HG02870 (cell line): Measurements from ENCODE around the gene GFAP.

Experiments
- ATAC-seq: cut with Tn5 transposase; IDR thresholded peaks from one replicate; pipeline ENCODE4 v1.9.1; 2021; ENCODE audit warnings: mild to moderate bottlenecking, moderate library complexity; ENCODE audit not compliant: unreplicated experiment

The GFAP gene

GRCh38 chr17:44903012-44903685, 12.2 kb downstream of the GFAP start:
- ATAC-seq: no peak

DNA sequence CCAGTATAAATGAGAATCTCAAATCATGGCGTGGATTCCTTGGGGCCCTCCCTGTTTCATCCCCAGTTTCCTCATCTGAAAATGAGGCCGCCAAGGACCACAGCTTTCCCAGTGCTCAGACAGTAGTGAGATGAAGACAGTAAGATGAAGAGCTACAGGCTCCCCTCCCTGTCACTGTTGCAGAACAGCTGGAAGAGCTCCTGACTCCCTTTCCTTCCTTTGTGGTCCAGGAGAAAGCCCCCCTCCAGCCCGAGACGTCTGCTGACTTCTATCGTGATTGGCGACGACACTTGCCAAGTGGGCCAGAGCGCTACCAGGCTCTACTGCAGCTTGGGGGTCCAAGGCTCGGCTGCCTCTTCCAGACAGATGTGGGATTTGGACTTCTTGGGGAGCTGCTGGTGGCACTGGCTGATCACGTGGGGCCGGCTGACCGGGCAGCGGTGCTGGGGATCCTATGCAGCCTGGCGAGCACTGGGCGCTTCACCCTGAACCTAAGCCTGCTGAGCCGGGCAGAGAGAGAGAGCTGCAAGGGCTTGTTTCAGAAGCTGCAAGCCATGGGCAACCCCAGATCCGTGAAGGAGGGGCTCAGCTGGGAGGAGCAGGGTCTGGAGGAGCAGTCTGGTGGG, 13.1 kb downstream of the GFAP start:
- ATAC-seq: no peak

- no peak for ATAC-seq
Measured at GRCh38 chr17:44901411-44901921, 13.8 kb downstream of the GFAP start.

DNA sequence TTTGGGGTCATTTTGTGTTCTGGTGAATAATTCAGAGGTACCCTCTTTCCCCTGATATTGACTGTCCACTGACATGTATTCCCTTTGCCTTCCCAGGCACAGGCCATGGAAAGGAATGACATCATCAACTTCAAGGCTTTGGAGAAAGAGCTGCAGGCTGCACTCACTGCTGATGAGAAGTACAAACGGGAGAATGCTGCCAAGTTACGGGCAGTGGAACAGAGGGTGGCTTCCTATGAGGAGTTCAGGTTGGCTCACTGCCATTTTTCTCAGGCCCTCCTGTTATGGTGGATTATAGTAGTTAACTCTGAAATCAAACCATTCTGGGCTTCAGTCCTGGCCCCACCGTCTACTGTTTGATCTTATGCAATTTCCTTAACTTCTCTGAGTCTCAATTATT, 14.4 kb downstream of the GFAP start:
- ATAC-seq: no peak

- peak; percentile 69 for ATAC-seq
Measured at GRCh38 chr17:44899074-44899782, 16.1 kb downstream of the GFAP start, which contains the start of gene EFTUD2. Gene EFTUD2, minus strand, starts transcription at chr17:44899445. Its CDS starts 4,924 bp downstream, at chr17:44894521.

- ATAC-seq: no peak
Measured at GRCh38 chr17:44898768-44899073, 16.6 kb downstream of the GFAP start.

- ATAC-seq: no peak
Measured at GRCh38 chr17:44894642-44895041, 20.7 kb downstream of the GFAP start.

DNA sequence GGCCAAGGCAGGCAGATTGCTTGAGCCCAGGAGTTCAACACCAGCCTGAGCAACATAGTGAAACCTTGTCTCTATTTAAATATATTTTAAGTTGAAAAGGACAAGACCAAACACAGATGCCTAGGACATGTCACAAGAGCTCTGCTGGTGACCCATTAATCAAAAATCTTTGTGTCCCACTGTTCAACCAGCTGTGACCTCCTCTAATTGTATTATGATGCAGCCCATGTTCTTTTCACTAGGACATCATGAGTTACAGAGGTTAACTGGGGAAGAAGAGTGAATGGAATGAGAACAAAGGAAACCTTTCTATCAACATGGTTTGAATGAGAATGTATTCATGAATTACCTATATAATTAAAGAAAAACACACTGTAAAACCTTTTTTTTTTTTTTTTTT, 23.1 kb downstream of the GFAP start:
- ATAC-seq: no peak

DNA sequence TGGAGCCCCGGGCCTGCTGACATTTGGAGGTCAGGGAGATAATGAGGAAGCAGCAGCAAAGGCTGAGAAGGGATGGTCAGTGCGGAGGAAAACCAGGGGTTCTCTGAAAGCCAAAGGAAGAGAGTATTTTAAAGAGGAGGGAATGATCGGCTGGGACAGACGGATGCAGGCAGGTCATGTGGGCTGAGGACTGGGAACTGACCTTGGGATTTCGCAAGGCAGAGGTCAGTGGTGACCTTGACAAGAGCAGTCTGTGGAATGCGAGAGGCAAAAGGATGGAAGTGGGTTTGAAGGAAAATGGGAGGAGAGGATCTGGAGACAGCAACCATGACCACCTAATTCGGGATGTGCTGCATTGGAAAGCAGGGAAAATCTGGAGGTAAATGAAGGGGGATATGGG, 26.3 kb downstream of the GFAP start:
- ATAC-seq: no peak

DNA sequence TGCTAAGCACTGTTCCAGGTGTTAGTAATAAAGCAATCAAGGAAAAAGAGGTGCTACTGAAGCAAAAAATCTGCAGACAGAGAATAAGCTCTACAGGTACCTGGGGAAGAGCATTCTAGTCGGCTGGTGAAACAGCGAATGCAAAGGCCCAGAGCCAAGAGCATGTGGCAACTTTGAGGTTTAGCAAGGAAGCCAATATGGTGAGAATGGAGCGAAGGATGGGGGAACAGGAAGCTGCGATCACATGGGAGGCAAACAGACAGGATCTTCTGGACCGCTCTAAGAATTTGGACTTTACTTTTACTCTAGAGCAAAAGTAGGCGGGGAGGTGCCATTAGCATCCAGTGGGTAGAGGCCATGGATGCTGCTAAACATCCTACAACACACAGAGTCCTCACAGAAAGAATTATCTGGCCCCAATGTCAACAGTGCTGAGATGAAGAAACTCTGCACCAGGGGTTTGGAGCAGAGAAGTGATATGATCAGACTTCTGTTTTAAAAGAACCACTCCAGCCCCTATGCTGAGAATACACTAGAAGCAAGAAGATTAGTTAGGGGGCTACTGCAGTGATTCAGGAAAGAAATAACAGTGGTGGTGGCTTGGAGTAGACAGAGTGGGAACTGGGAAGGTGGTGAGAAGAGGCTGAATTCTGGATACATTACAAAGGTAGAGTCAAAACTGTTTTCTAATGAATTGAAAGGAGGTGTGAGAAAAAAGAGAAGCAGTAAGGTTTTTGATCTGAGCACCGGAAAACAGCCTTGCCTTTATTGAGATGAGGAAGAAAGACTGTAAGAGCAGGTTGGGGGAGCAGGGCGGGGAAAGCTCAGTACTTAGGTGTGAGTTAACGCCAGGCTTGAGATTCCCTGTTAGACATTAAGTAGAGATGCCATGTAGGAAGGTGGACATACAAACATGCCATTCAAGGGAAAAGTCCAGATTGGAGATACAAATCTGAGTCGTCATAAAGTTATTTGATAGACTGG, 27.0 kb downstream of the GFAP start:
- no peak for ATAC-seq

- no peak for ATAC-seq
Measured at GRCh38 chr17:44887016-44887415, 28.3 kb downstream of the GFAP start.

DNA sequence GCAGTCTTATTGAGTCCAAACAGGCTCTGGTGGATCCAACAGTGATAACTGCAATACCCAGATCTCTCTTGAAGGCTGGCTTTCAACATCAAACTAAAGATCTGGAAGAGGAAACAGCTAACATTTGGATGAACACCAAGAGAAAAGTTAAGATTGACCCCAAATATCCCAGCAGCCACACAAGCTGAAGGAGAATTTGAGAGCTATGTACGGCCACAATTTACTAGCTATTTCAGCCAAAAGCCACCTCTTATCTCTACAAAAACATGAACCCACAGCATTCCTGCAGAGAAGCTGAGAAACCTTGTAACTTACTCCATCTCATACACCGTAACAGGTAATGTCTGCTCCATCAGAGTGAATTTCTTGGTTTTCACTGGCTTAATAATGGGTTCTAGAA, 30.4 kb downstream of the GFAP start:
- ATAC-seq: no peak

DNA sequence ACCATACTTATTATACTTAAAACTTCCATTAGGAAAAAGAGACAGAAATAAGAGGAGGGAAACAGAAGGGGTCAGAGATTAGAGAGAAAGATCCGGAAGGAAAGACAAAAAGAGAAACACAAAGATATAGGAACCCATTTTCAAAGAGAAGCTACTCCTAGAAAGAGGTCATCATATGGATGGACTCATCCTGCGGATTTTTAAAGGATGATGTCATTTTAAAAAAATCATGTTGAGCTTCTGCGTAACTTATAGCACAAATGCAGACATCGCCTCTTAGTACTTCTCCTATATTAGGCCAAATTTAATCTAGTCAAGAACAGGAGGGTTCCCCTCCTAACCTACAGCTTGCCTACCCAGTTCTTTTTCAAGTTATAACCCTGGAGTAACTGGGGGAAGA, 34.2 kb downstream of the GFAP start:
- no peak for ATAC-seq

GRCh38 chr17:44880062-44880461, 35.2 kb downstream of the GFAP start:
- ATAC-seq: no peak

DNA sequence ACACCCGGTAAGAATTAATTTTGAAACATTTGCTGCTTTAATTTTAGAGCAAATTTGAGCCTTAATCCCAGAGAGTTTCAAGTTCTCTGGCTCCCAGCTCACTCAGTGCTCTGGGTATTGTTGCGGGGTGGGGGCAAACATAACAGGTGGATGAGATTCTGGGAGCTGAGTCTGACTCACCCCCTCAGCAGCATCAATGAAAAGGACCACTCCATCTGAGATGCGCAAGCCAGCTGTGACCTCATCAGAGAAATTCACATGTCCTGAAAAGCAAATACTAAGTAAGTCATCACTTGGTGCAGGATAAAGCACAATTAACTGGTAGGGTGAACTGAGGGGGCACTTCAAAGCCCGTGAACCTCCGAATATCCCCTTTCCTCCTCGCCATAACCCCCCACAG, 35.9 kb downstream of the GFAP start:
- no peak for ATAC-seq

- ATAC-seq: no peak
Measured at GRCh38 chr17:44878627-44879221, 36.6 kb downstream of the GFAP start.

DNA sequence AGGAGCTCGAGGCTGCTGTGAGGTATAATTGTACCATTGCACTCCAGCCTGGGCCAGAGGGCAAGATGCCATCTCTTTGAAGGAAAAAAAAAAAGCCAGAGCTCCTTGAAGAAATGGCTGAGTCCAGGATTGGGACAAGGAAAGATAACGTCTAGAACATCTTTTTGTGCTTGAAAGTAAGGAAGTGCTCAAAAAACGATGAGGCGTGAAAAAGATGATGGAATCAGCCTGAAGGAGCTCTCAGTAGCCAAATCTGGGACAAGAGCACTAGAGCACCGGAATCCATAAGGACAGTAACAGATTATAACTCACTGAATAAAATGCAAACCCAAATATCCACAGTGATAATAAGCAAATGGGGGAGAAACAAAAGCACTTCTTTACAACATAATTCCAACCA, 38.2 kb downstream of the GFAP start:
- no peak for ATAC-seq

DNA sequence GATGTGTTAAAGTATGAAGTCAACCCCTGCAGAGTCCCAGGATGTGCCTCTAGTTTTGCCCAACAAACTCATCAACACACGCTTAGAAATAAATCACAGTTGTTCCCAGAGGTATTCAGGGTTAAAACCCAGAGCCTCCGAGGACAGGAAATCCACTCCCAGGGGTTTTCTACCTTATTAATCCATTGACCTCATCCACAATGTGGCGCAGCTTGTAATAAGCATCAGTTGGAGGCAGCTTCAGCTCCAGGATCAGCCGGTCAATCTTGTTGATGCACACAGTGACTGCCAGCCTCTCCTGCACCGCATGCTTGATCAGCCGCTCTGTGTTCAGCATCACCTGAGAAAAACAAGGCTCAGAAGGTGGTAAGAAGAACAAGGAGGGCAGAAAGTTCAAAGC, 39.5 kb downstream of the GFAP start:
- ATAC-seq: no peak

DNA sequence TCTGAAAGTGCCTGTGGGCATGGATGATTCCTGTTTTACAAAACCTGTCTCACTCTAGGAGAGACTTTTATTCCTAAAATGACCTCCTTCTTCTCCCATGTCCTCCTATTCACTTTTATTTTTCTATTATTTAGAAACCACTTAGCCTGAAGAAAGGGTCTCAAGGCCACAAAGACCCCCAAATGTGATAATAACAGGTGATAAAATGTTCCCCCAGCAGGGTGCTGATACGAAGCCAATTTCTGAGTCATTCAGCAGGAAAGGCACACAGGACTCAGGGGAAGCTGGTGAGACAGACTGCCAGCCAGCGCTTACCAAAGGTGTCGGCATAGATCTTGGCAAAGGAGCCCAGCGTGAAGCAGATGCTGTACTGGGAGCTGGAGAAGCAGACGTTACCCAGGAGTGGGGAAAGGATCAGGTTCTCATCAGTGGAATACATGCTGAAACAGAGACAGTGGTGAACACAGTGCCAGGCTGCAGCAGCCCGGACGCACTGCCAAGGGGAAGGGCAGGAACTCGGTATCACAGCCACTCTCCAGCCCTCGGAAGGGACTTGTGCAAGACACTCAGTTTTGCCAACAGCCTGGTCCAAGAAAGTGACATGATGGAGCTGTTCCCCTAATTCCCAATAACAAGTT, 43.0 kb downstream of the GFAP start:
- no peak for ATAC-seq

DNA sequence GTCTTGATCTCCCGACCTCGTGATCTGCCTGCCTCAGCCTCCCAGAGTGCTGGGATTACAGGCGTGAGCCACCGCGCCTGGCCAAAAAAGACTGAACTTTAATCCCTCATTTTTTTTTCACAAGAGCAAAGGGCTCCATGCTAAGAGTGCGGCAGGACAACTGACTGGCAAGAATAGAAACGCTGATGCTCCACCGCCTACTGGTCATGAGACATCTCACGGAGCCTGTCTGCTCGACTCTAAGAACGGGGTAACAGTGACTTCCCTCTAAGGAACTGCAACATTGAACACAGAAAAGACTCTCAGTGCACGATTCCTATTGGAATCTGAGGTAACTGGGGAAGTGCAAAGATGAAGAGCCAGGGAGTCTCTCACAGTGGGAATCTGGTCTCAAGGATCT, 43.7 kb downstream of the GFAP start:
- no peak for ATAC-seq
